Measurements from ENCODE around the gene C1QTNF8. TPM values are rescaled to one million over a fixed set of nuclear protein-coding genes. Genes with fewer than 3 reads are reported as not detected.

The C1QTNF8 gene
- total RNA-seq, 1 experiment from 2014 or later: 0.27 TPM

DNA sequence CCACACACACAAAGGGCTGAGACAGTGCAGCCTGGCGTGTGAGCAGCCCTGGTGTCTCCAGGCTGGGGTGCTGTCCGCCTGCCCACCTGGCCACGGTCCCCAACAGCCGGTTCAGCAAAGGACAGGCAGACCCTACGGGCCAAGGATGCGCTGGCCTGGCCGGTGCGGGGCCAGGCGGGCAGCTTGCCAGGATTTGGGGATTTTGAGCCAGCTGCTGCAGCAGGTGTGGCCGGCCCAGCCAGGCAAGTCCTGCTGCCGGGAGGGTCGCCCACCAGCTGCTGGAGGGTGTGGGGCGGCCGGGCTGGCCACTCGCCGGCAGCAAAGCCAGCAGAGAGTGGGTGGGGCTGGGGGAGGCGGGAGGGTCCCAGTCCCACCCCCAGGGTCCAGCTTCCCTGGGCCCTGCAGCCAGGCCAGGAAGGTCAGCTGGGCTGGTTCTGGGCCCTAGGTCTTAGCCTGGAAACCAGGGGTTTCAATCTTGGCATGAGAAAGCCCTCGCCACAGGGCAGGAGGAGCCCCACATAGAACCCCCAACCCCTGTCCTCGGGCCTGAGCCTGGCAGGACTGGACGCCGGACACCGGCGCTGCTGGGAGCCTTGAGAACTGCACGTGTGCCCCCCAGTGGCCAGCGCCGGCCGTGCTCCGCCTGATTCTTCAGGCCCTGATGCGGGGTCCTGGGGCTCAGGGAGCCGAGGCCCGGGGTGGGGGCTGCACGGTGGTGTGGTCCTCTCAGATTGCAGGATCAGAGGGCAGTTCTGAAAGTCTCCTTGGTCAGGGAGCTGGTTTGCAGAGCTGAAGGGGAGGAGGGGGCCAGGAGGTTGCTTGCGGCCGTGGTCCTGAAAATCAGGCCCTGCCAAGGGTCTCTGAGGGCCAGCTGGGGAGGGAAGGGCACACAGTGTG, 41.1 kb downstream of the C1QTNF8 start:
- Histone ChIP-seq H4K20me1 (ENCODE audit: insufficient read depth) (no peaks in the 10 kb centered on the region), H3K9me3 (ENCODE audit: control insufficient read depth in 1 of 2, insufficient read depth in 1 of 2, low read depth in 1 of 2, low read length in 2 of 2) (no peaks in the 10 kb centered on the region), H3K79me2 (ENCODE audit: insufficient read depth, low read length) (no peaks in the 10 kb centered on the region), H3K4me2 (ENCODE audit: low read length) (no peak overlapping the region), H3K9me2 (ENCODE audit: insufficient read depth) (no peaks in the 10 kb centered on the region), H3K4me3 (replicated peaks in 1 of 2; ENCODE audit: low read depth in 1 of 2, low read length in 2 of 2) (no peak overlapping the region), H3K4me1 (ENCODE audit: control insufficient read depth in 1 of 2, insufficient read depth in 2 of 2, low read length in 2 of 2) (peaks cover 6 to 22% of the 10 kb centered on the region in 2 experiments; a peak in 3 of 4 replicates), H3K9ac (ENCODE audit: low read length) (no peak overlapping the region), H3K36me3 (ENCODE audit: control insufficient read depth in 1 of 2, insufficient read depth in 2 of 2, low read length in 2 of 2) (no peaks in the 10 kb centered on the region), H3K27ac (ENCODE audit: low read depth, low read length) (no peak overlapping the region), H3K27me3 (ENCODE audit: insufficient read depth, low read length) (no peaks in the 10 kb centered on the region), H2AFZ (ENCODE audit: low read depth, low read length, poor library complexity, severe bottlenecking) (no peak overlapping the region)
- TF ChIP-seq, protein P1, sequence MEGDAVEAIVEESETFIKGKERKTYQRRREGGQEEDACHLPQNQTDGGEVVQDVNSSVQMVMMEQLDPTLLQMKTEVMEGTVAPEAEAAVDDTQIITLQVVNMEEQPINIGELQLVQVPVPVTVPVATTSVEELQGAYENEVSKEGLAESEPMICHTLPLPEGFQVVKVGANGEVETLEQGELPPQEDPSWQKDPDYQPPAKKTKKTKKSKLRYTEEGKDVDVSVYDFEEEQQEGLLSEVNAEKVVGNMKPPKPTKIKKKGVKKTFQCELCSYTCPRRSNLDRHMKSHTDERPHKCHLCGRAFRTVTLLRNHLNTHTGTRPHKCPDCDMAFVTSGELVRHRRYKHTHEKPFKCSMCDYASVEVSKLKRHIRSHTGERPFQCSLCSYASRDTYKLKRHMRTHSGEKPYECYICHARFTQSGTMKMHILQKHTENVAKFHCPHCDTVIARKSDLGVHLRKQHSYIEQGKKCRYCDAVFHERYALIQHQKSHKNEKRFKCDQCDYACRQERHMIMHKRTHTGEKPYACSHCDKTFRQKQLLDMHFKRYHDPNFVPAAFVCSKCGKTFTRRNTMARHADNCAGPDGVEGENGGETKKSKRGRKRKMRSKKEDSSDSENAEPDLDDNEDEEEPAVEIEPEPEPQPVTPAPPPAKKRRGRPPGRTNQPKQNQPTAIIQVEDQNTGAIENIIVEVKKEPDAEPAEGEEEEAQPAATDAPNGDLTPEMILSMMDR (IDR thresholded peaks at IDR 0.05 in 2 of 3, conservative IDR thresholded peaks at IDR 0.05 in 1 of 3; ENCODE audit: borderline replicate concordance in 1 of 3, insufficient read depth in 1 of 3, low read depth in 2 of 3, low read length in 2 of 3): peak; percentile 88 to 91 (median 89)
- TF ChIP-seq EZH2phosphoT487 (IDR thresholded peaks at IDR 0.05; ENCODE audit: borderline replicate concordance): no peak
- TF ChIP-seq RAD21 (IDR thresholded peaks at IDR 0.05; ENCODE audit: low read depth): peak; percentile 98
- TF ChIP-seq FOSL1 (IDR thresholded peaks at IDR 0.05; ENCODE audit: low read depth): no peak
- ATAC-seq (peak; percentile 81), DNase-seq (ENCODE audit: low read depth, low spot score) (peak; percentile 37)
- POLR2A ChIA-PET: no interaction called here
- no TSS peak for BruUV-seq (replicated peaks)
- RAD21 ChIA-PET (ENCODE audit: low non-redundant PET in 1 of 2, low total read pairs in 2 of 2, uncharacterized antibody in 2 of 2, unreplicated experiment in 2 of 2): interaction anchor here in 1 of 2 experiments (1.2 kb wide), 1 partner anchor 48 kb away, joined by 4 read pairs; no protein-coding TSS in a partner anchor
- intact Hi-C loops (cut with micrococcal nuclease): loop anchor here (1.0 to 10.0 kb wide), 4 partner anchors 137 to 343 kb away; no protein-coding TSS in a partner anchor
- CTCF ChIA-PET: interaction anchor here (1.0 to 1.7 kb wide), 3 partner anchors 36 to 343 kb away, joined by 3 to 5 read pairs (median 4); no protein-coding TSS in a partner anchor
